Measurements from ENCODE around the gene ANOS1. TPM values are rescaled to one million over a fixed set of nuclear protein-coding genes. Genes with fewer than 3 reads are reported as not detected.

Gene ANOS1
- total RNA-seq, 1 experiment from 2014 or later, result not detected

DNA sequence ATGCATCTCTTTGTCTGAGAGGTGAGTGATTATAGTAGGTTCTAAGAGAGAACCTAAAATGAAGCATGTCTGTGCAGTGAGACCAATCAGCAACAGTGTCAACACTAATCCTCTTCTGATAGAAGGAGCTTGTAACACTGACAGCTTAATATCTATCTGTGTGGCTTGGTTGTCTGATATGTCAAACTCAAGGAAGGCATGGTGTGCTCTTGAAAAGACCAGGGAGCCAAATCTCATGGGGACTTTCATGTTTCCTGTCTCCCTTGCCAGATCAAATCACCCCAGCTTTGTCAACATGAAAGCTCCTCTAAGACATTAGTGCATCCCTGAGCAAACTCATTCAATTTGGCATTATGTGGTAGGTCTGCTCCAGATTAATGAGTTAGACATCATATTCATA lies 95.4 kb downstream of the ANOS1 start:
- DNase-seq, result no peak
- no peak overlapping the region for H2AFZ ChIP-seq (ENCODE audit: low read length)
- H3K9ac ChIP-seq (ENCODE audit: low read length), result no peak overlapping the region
- no peaks in the 10 kb centered on the region for H3K9me3 ChIP-seq (ENCODE audit: low read length)
- no peaks in the 10 kb centered on the region for H3K36me3 ChIP-seq (ENCODE audit: insufficient read depth, low read length)
- peaks cover 3% of the 10 kb centered on the region; the same call in 1 of the 2 replicates for H3K9me2 ChIP-seq (replicated peaks; ENCODE audit: insufficient read depth, low read length)
- H3K4me2 ChIP-seq (ENCODE audit: low read depth, low read length, poor library complexity, severe bottlenecking), result no peak overlapping the region
- no peaks in the 10 kb centered on the region for H3K4me1 ChIP-seq (ENCODE audit: low read length)
- no peak overlapping the region for H3K27ac ChIP-seq (ENCODE audit: low read length)
- no peak overlapping the region for H3K4me3 ChIP-seq (ENCODE audit: low read length)
- H3K79me2 ChIP-seq (ENCODE audit: low read length), result no peaks in the 10 kb centered on the region
- H4K20me1 ChIP-seq (ENCODE audit: insufficient read depth, low read depth, low read length), result peaks cover 4% of the 10 kb centered on the region; the same call in 1 of the 2 replicates
- no peaks in the 10 kb centered on the region for H3K27me3 ChIP-seq (ENCODE audit: low read length)

DNA sequence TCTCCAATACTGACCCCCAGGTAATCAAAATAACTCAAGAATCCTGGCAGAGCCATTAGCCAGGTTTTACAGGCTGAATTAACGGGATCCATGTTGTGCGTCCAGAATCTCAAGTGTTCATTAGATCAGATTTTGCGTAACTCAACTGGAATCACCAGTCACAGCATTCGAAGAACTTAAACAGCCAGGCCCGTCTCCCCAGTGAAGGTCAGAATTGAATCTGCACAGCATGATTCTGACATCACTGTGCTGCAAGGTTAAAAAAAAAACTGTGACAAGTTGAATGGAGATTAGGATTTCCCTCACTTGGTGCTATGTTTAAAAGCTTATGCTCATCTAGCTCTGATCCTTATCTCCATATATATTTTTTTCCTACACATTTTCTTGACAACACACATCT lies 96.1 kb downstream of the ANOS1 start:
- Histone ChIP-seq H3K27ac (ENCODE audit: low read length) (no peak overlapping the region), H3K36me3 (ENCODE audit: insufficient read depth, low read length) (no peaks in the 10 kb centered on the region), H2AFZ (ENCODE audit: low read length) (no peak overlapping the region), H3K9ac (ENCODE audit: low read length) (no peak overlapping the region), H3K4me3 (ENCODE audit: low read length) (no peak overlapping the region), H4K20me1 (ENCODE audit: insufficient read depth, low read depth, low read length) (no peaks in the 10 kb centered on the region), H3K79me2 (ENCODE audit: low read length) (no peaks in the 10 kb centered on the region), H3K9me2 (replicated peaks; ENCODE audit: insufficient read depth, low read length) (peaks cover 3% of the 10 kb centered on the region; the same call in 1 of the 2 replicates), H3K4me2 (ENCODE audit: low read depth, low read length, poor library complexity, severe bottlenecking) (no peak overlapping the region), H3K27me3 (ENCODE audit: low read length) (no peaks in the 10 kb centered on the region), H3K4me1 (ENCODE audit: low read length) (no peaks in the 10 kb centered on the region), H3K9me3 (ENCODE audit: low read length) (no peaks in the 10 kb centered on the region)
- DNase-seq, result no peak

DNA sequence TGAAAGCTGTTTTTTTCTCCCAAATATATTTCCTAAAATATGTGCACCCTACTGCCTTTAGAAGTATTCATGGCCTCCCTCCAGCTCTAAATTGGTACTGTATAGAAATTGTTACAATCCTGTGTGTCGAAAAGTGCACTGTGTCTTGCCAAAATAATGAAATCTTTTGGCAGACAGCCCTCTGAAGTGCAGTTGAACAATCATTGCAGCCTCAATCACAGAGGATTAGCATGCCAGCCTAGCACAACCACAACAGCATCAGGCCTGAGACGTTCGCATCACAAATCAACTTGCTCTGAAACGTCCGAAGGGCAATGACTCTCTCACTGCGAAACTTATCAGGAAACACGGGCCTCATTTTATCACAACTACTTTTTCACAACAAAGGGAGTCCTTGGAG lies 99.0 kb downstream of the ANOS1 start:
- Histone ChIP-seq H3K4me3 (ENCODE audit: low read length) (no peak overlapping the region), H3K4me2 (ENCODE audit: low read depth, low read length, poor library complexity, severe bottlenecking) (no peak overlapping the region)

DNA sequence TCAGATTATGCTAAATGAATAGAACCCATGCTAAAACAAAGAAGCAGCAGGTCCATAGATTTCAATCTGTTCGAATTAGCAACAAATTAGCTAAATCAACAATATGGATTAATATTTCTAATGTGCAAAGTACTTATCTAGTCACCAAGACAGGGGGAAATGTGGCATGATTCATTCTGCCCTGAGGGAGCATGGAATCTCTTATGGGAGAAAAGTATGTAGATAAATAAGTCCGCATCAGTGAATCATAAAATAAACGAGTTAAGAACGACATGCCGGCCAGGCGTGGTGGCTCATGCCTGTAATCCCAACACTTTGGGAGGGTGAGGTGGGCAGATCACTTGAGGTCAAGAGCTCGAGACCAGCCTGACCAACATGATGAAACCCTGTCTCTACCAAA lies 102.1 kb downstream of the ANOS1 start:
- Histone ChIP-seq H3K4me3 (ENCODE audit: low read length) (no peak overlapping the region), H4K20me1 (ENCODE audit: insufficient read depth, low read depth, low read length) (no peaks in the 10 kb centered on the region), H3K4me2 (ENCODE audit: low read depth, low read length, poor library complexity, severe bottlenecking) (no peak overlapping the region), H3K79me2 (ENCODE audit: low read length) (no peaks in the 10 kb centered on the region), H2AFZ (ENCODE audit: low read length) (no peak overlapping the region), H3K9ac (ENCODE audit: low read length) (no peak overlapping the region), H3K36me3 (ENCODE audit: insufficient read depth, low read length) (no peaks in the 10 kb centered on the region), H3K9me3 (ENCODE audit: low read length) (no peaks in the 10 kb centered on the region), H3K4me1 (ENCODE audit: low read length) (no peaks in the 10 kb centered on the region), H3K27me3 (ENCODE audit: low read length) (no peaks in the 10 kb centered on the region), H3K9me2 (replicated peaks; ENCODE audit: insufficient read depth, low read length) (no peaks in the 10 kb centered on the region), H3K27ac (ENCODE audit: low read length) (no peak overlapping the region)
- no peak for DNase-seq

More for the DNA sequence above, 99.0 kb downstream of the ANOS1 start:
- Histone ChIP-seq H4K20me1 (ENCODE audit: insufficient read depth, low read depth, low read length) (no peaks in the 10 kb centered on the region), H3K4me1 (ENCODE audit: low read length) (no peaks in the 10 kb centered on the region), H3K79me2 (ENCODE audit: low read length) (no peaks in the 10 kb centered on the region), H3K9ac (ENCODE audit: low read length) (no peak overlapping the region), H3K9me3 (ENCODE audit: low read length) (no peaks in the 10 kb centered on the region), H3K9me2 (replicated peaks; ENCODE audit: insufficient read depth, low read length) (peaks cover 3% of the 10 kb centered on the region; the same call in 1 of the 2 replicates), H3K27ac (ENCODE audit: low read length) (no peak overlapping the region), H3K27me3 (ENCODE audit: low read length) (no peaks in the 10 kb centered on the region), H3K36me3 (ENCODE audit: insufficient read depth, low read length) (no peaks in the 10 kb centered on the region), H2AFZ (ENCODE audit: low read length) (no peak overlapping the region)
- no peak for DNase-seq

DNA sequence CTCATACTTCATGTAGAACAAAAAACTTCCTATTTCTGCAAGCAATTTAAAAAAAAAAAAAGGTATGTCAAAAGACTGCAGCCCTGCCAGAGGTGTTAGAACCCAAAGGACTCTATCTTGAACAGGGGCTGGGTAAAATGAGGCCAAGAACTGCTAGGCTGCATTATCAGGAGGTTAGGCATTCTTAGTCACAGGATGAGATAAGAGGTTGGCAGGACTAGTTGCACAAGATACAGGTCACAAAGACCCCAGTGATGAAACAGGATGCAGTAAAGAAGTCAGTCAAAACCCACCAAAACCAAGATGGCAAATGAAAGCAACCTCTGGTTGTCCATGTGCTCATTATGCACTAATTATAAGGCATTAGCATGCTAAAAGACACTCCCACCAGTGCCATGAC lies 104.1 kb downstream of the ANOS1 start:
- Histone ChIP-seq H3K27ac (ENCODE audit: low read length) (no peak overlapping the region), H3K9me2 (replicated peaks; ENCODE audit: insufficient read depth, low read length) (0 out of 2 replicates have a peak, but pooled peaks cover 3% of the 10 kb centered on the region), H4K20me1 (ENCODE audit: insufficient read depth, low read depth, low read length) (no peaks in the 10 kb centered on the region), H3K79me2 (ENCODE audit: low read length) (no peaks in the 10 kb centered on the region), H3K9ac (ENCODE audit: low read length) (no peak overlapping the region), H3K36me3 (ENCODE audit: insufficient read depth, low read length) (no peaks in the 10 kb centered on the region), H3K27me3 (ENCODE audit: low read length) (no peaks in the 10 kb centered on the region), H3K4me3 (ENCODE audit: low read length) (no peak overlapping the region), H3K4me1 (ENCODE audit: low read length) (no peaks in the 10 kb centered on the region), H2AFZ (ENCODE audit: low read length) (no peak overlapping the region), H3K4me2 (ENCODE audit: low read depth, low read length, poor library complexity, severe bottlenecking) (no peak overlapping the region), H3K9me3 (ENCODE audit: low read length) (no peaks in the 10 kb centered on the region)
- DNase-seq, result no peak

DNA sequence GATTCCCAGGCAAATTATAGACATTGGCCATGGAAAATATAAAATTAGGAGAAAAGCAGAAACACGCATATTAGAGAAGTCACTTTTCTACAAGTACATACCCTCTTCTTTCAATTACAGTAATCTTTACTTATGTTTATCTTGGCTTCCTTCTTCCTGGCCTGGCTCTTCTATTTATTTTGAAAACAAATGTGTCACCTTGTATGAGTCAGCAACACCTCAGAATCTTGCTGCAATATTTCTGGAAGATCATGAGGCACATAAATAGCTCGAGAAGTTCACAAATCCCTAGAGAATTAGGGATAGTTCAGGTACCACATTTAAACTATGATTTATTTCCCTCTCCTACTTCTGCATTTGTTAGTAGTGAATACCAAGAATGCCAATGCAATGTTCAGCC lies 124.6 kb downstream of the ANOS1 start:
- Histone ChIP-seq H4K20me1 (ENCODE audit: insufficient read depth, low read depth, low read length) (no peaks in the 10 kb centered on the region), H3K4me1 (ENCODE audit: low read length) (no peaks in the 10 kb centered on the region), H2AFZ (ENCODE audit: low read length) (no peak overlapping the region), H3K9ac (ENCODE audit: low read length) (no peak overlapping the region), H3K4me3 (ENCODE audit: low read length) (no peak overlapping the region), H3K79me2 (ENCODE audit: low read length) (no peaks in the 10 kb centered on the region), H3K27me3 (ENCODE audit: low read length) (peaks cover 3% of the 10 kb centered on the region; the same call in 1 of the 2 replicates), H3K4me2 (ENCODE audit: low read depth, low read length, poor library complexity, severe bottlenecking) (no peak overlapping the region), H3K27ac (ENCODE audit: low read length) (no peak overlapping the region), H3K9me3 (ENCODE audit: low read length) (0 out of 2 replicates have a peak, but pooled peaks cover 2% of the 10 kb centered on the region), H3K36me3 (ENCODE audit: insufficient read depth, low read length) (no peaks in the 10 kb centered on the region), H3K9me2 (replicated peaks; ENCODE audit: insufficient read depth, low read length) (no peaks in the 10 kb centered on the region)
- DNase-seq, result no peak

DNA sequence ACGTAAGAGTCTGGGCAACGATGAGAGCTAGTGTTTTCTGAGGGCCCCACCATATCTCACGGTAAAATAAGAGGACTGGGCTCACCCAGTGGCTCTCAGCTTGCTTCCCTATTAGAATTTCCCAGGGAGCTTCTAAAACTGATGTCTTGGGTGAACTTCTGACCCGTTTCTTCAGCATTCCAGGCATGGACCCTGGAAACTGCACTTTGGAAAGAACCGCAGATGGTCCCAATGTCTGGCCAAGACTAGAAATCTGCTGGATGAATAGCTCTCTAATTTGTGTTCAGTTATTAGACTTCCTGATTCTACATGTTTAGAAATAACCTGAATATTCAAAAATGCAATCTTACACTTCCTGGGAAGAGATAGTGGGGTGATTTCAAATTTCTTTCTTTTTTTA lies 127.8 kb downstream of the ANOS1 start:
- Histone ChIP-seq H3K27me3 (ENCODE audit: low read length) (no peaks in the 10 kb centered on the region), H3K9me2 (replicated peaks; ENCODE audit: insufficient read depth, low read length) (no peaks in the 10 kb centered on the region), H2AFZ (ENCODE audit: low read length) (no peak overlapping the region), H3K27ac (ENCODE audit: low read length) (no peak overlapping the region), H3K4me3 (ENCODE audit: low read length) (no peak overlapping the region), H4K20me1 (ENCODE audit: insufficient read depth, low read depth, low read length) (no peaks in the 10 kb centered on the region), H3K79me2 (ENCODE audit: low read length) (no peaks in the 10 kb centered on the region), H3K36me3 (ENCODE audit: insufficient read depth, low read length) (no peaks in the 10 kb centered on the region), H3K4me1 (ENCODE audit: low read length) (no peaks in the 10 kb centered on the region), H3K9ac (ENCODE audit: low read length) (no peak overlapping the region), H3K4me2 (ENCODE audit: low read depth, low read length, poor library complexity, severe bottlenecking) (no peak overlapping the region), H3K9me3 (ENCODE audit: low read length) (no peaks in the 10 kb centered on the region)
- DNase-seq, result no peak

DNA sequence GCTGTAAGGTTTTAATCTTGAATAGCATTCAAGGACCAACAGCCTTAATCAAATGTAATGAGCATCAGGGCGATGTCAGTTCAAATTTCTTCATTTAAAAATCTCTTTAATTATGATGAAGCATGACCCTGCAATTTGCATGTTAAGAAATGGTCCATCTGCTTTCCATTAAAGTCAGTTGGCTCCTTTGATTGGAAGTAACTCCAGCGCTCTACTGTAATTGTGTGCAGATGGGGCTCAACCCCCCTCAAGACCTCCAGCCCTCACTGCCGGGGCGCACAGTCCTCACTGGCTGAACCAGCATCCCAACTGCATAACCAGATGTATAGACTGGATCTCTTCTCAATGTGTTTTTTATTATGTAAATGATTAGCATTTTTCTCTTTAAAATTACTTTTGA lies 140.4 kb downstream of the ANOS1 start:
- H3K9me3 ChIP-seq (ENCODE audit: low read length), result no peaks in the 10 kb centered on the region
- no peaks in the 10 kb centered on the region for H3K79me2 ChIP-seq (ENCODE audit: low read length)
- H3K9ac ChIP-seq (ENCODE audit: low read length), result no peak overlapping the region
- no peaks in the 10 kb centered on the region for H3K4me1 ChIP-seq (ENCODE audit: low read length)
- no peak overlapping the region for H3K4me2 ChIP-seq (ENCODE audit: low read depth, low read length, poor library complexity, severe bottlenecking)
- H3K36me3 ChIP-seq (ENCODE audit: insufficient read depth, low read length), result no peaks in the 10 kb centered on the region
- DNase-seq, result no peak
- no peak overlapping the region for H3K27ac ChIP-seq (ENCODE audit: low read length)
- H3K27me3 ChIP-seq (ENCODE audit: low read length), result no peaks in the 10 kb centered on the region
- H3K4me3 ChIP-seq (ENCODE audit: low read length), result no peak overlapping the region
- 0 out of 2 replicates have a peak, but pooled peaks cover 3% of the 10 kb centered on the region for H3K9me2 ChIP-seq (replicated peaks; ENCODE audit: insufficient read depth, low read length)
- no peak overlapping the region for H2AFZ ChIP-seq (ENCODE audit: low read length)
- no peaks in the 10 kb centered on the region for H4K20me1 ChIP-seq (ENCODE audit: insufficient read depth, low read depth, low read length)

DNA sequence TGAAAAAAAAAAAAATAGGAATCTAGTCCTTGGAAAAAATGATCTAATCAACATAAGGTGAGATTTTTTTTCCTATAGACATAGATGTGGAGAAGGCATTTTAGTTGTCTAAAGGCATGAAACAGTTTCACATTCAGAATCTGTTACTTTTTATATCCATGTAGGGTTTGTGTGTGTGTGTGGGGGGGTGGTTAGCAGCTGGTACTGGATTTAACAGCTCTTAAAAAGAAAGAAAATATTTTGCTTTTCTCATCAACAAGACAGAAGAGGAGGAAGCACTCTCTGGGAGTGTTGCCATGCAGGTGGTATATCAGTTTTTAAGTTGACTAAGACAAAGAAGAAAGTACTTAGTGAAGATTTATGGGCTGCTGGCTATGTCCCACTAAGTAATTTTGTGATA lies 145.0 kb downstream of the ANOS1 start:
- 0 out of 2 replicates have a peak, but pooled peaks cover 3% of the 10 kb centered on the region for H3K9me2 ChIP-seq (replicated peaks; ENCODE audit: insufficient read depth, low read length)
- DNase-seq, result no peak

More for the DNA sequence above, 145.0 kb downstream of the ANOS1 start:
- Histone ChIP-seq H3K4me2 (ENCODE audit: low read depth, low read length, poor library complexity, severe bottlenecking) (no peak overlapping the region), H3K9ac (ENCODE audit: low read length) (no peak overlapping the region), H3K79me2 (ENCODE audit: low read length) (no peaks in the 10 kb centered on the region), H3K27me3 (ENCODE audit: low read length) (no peaks in the 10 kb centered on the region), H2AFZ (ENCODE audit: low read length) (no peak overlapping the region), H3K27ac (ENCODE audit: low read length) (no peak overlapping the region), H3K4me3 (ENCODE audit: low read length) (no peak overlapping the region), H4K20me1 (ENCODE audit: insufficient read depth, low read depth, low read length) (no peaks in the 10 kb centered on the region), H3K36me3 (ENCODE audit: insufficient read depth, low read length) (no peaks in the 10 kb centered on the region), H3K9me3 (ENCODE audit: low read length) (no peaks in the 10 kb centered on the region), H3K4me1 (ENCODE audit: low read length) (no peaks in the 10 kb centered on the region)
